Liver (tissue), 3 donors: ENCODE data around the gene RPH3AL.

Experiments
- JUND ChIP-seq, 2 donors: IDR thresholded peaks; 2 replicates each; pipeline ENCODE4 v1.6.1; 2016; ENCODE audit warnings: antibody characterized with exemption in 2 of 2
- NR2F2 ChIP-seq: IDR thresholded peaks from 2 replicates; pipeline ENCODE4 v1.6.1; 2016; ENCODE audit warnings: antibody characterized with exemption
- RAD21 ChIP-seq, 2 donors: IDR thresholded peaks; 2 replicates each; pipeline ENCODE4 v1.6.1; 2016; ENCODE audit warnings: antibody characterized with exemption in 2 of 2, mild to moderate bottlenecking in 2 of 2
- SP1 ChIP-seq: IDR thresholded peaks from 2 replicates; pipeline ENCODE4 v1.6.1; 2018; ENCODE audit warnings: antibody characterized with exemption, mild to moderate bottlenecking
- TAF1 ChIP-seq: conservative IDR thresholded peaks from 2 replicates; pipeline ENCODE4 v1.6.1; 2016; ENCODE audit warnings: antibody characterized with exemption, mild to moderate bottlenecking
- YY1 ChIP-seq: IDR thresholded peaks from 2 replicates; pipeline ENCODE4 v1.6.1; 2016; ENCODE audit warnings: antibody characterized with exemption, mild to moderate bottlenecking
- TF ChIP-seq, protein P1 (sequence below): fragments of 150-350 bp; IDR thresholded peaks from 2 replicates; pipeline ENCODE4 v1.5.1; 2017; ENCODE audit warnings: improper control_type of control experiment, low read depth, low read length; ENCODE audit not compliant: missing input control
- TF ChIP-seq, protein P2 (sequence below): IDR thresholded peaks from 2 replicates; pipeline ENCODE4 v1.6.1; 2016; ENCODE audit warnings: antibody characterized with exemption
- TF ChIP-seq, protein P3 (sequence below): IDR thresholded peaks from 2 replicates; pipeline ENCODE4 v1.6.1; 2016; ENCODE audit warnings: antibody characterized with exemption, mild to moderate bottlenecking
- donor health status: healthy.
- donor health status: healthy.

DNA sequence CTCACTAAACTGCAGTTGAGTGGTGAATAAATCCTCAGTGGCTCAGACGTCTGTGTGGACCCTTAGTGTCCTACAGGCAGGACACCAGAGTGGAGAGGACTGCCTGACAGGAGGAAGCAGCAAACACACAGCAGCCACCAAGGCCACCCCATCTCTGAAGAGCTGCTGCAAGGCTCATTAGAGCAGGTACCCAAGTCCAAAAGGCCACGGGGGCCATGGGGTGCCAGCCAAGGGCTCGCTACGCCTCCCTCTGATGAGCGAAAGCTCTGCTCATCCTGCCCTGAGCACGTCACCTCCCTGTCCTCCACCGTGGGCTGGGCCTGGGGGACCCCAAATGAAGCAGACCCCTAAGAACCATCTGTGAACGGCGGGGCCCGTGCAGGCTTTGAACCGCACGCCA, 101.1 kb downstream of the RPH3AL start:
- TF ChIP-seq, protein P1, sequence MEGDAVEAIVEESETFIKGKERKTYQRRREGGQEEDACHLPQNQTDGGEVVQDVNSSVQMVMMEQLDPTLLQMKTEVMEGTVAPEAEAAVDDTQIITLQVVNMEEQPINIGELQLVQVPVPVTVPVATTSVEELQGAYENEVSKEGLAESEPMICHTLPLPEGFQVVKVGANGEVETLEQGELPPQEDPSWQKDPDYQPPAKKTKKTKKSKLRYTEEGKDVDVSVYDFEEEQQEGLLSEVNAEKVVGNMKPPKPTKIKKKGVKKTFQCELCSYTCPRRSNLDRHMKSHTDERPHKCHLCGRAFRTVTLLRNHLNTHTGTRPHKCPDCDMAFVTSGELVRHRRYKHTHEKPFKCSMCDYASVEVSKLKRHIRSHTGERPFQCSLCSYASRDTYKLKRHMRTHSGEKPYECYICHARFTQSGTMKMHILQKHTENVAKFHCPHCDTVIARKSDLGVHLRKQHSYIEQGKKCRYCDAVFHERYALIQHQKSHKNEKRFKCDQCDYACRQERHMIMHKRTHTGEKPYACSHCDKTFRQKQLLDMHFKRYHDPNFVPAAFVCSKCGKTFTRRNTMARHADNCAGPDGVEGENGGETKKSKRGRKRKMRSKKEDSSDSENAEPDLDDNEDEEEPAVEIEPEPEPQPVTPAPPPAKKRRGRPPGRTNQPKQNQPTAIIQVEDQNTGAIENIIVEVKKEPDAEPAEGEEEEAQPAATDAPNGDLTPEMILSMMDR: no peak
- no peak for TF ChIP-seq TAF1
- TF ChIP-seq, protein P2, sequence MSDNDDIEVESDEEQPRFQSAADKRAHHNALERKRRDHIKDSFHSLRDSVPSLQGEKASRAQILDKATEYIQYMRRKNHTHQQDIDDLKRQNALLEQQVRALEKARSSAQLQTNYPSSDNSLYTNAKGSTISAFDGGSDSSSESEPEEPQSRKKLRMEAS: no peak
- TF ChIP-seq RAD21 (IDR thresholded peaks at IDR 0.05): no peak
- TF ChIP-seq JUND (IDR thresholded peaks at IDR 0.05): no peak
- TF ChIP-seq, protein P3, sequence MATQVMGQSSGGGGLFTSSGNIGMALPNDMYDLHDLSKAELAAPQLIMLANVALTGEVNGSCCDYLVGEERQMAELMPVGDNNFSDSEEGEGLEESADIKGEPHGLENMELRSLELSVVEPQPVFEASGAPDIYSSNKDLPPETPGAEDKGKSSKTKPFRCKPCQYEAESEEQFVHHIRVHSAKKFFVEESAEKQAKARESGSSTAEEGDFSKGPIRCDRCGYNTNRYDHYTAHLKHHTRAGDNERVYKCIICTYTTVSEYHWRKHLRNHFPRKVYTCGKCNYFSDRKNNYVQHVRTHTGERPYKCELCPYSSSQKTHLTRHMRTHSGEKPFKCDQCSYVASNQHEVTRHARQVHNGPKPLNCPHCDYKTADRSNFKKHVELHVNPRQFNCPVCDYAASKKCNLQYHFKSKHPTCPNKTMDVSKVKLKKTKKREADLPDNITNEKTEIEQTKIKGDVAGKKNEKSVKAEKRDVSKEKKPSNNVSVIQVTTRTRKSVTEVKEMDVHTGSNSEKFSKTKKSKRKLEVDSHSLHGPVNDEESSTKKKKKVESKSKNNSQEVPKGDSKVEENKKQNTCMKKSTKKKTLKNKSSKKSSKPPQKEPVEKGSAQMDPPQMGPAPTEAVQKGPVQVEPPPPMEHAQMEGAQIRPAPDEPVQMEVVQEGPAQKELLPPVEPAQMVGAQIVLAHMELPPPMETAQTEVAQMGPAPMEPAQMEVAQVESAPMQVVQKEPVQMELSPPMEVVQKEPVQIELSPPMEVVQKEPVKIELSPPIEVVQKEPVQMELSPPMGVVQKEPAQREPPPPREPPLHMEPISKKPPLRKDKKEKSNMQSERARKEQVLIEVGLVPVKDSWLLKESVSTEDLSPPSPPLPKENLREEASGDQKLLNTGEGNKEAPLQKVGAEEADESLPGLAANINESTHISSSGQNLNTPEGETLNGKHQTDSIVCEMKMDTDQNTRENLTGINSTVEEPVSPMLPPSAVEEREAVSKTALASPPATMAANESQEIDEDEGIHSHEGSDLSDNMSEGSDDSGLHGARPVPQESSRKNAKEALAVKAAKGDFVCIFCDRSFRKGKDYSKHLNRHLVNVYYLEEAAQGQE: no peak
- no peak for TF ChIP-seq YY1
- no peak for TF ChIP-seq NR2F2
- TF ChIP-seq SP1: no peak
